ENCODE data around the gene WBP2.
"Not testable (repeated sequence)": the region's sequence is repeated elsewhere in the genome, so short reads cannot be mapped to it uniquely, and the experiment has no call there.

The WBP2 gene

GRCh38 chr17:75861927-75862317 is 6.8 kb upstream of the WBP2 start:
- H3K4me1 ChIP-seq (ENCODE audit: insufficient read depth, low read length): no peaks in the 10 kb centered on the region
- no peak overlapping the region for H3K27ac ChIP-seq (ENCODE audit: low read depth, low read length)
- no peaks in the 10 kb centered on the region for H3K27me3 ChIP-seq (ENCODE audit: insufficient read depth, low read length)
- no peaks in the 10 kb centered on the region for H3K9me3 ChIP-seq (ENCODE audit: insufficient read depth, low read depth, low read length)
- WGBS: 95% methylated on average over 9 of the region's 9 CpGs
- H3K4me3 ChIP-seq (ENCODE audit: low read length): no peak overlapping the region
- H3K9ac ChIP-seq (ENCODE audit: low read depth, low read length): no peak overlapping the region
- no peaks in the 10 kb centered on the region for H3K36me3 ChIP-seq (ENCODE audit: insufficient read depth, low read length)

- not testable (repeated sequence) for H3K9ac ChIP-seq (ENCODE audit: low read depth, low read length); H3K4me3 ChIP-seq (ENCODE audit: low read length); H3K4me1 ChIP-seq (ENCODE audit: insufficient read depth, low read length); H3K36me3 ChIP-seq (ENCODE audit: insufficient read depth, low read length); H3K27ac ChIP-seq (ENCODE audit: low read depth, low read length); H3K9me3 ChIP-seq (ENCODE audit: insufficient read depth, low read depth, low read length); H3K27me3 ChIP-seq (ENCODE audit: insufficient read depth, low read length)
- WGBS: 91% methylated on average over 10 of the region's 10 CpGs
Measured at GRCh38 chr17:75859358-75859757, 4.2 kb upstream of the WBP2 start.

GRCh38 chr17:75856062-75856756 is 1.1 kb upstream of the WBP2 start:
- Histone ChIP-seq H3K4me1 (ENCODE audit: insufficient read depth, low read length) (peaks cover 10% of the 10 kb centered on the region), H3K9ac (ENCODE audit: low read depth, low read length) (peak overlapping the region; percentile 87), H3K27ac (ENCODE audit: low read depth, low read length) (peak overlapping the region; percentile 97), H3K4me3 (ENCODE audit: low read length) (peak overlapping the region; percentile 90), H3K9me3 (ENCODE audit: insufficient read depth, low read depth, low read length) (no peaks in the 10 kb centered on the region), H3K27me3 (ENCODE audit: insufficient read depth, low read length) (no peaks in the 10 kb centered on the region), H3K36me3 (ENCODE audit: insufficient read depth, low read length) (peaks cover 5% of the 10 kb centered on the region)
- 4% methylated on average over 24 of the region's 24 CpGs for WGBS

GRCh38 chr17:75854881-75855309 is 240 bp downstream of the WBP2 start:
- H3K27ac ChIP-seq (ENCODE audit: low read depth, low read length): no peak overlapping the region
- WGBS: under 1% methylated on average over 19 of the region's 19 CpGs

GRCh38 chr17:75854101-75854748 is 910 bp downstream of the WBP2 start:
- WGBS: 43% methylated on average over 7 of the region's 7 CpGs
- Histone ChIP-seq H3K27ac (ENCODE audit: low read depth, low read length) (no peak overlapping the region), H3K4me3 (ENCODE audit: low read length) (peak overlapping the region; percentile 90), H3K4me1 (ENCODE audit: insufficient read depth, low read length) (peaks cover 10% of the 10 kb centered on the region), H3K9me3 (ENCODE audit: insufficient read depth, low read depth, low read length) (no peaks in the 10 kb centered on the region), H3K9ac (ENCODE audit: low read depth, low read length) (peak overlapping the region; percentile 45), H3K27me3 (ENCODE audit: insufficient read depth, low read length) (no peaks in the 10 kb centered on the region), H3K36me3 (ENCODE audit: insufficient read depth, low read length) (peaks cover 21% of the 10 kb centered on the region)

More at GRCh38 chr17:75854881-75855309, 240 bp downstream of the WBP2 start:
- peak overlapping the region; percentile 90 for H3K4me3 ChIP-seq (ENCODE audit: low read length)
- H3K9ac ChIP-seq (ENCODE audit: low read depth, low read length): peak overlapping the region; percentile 45
- no peaks in the 10 kb centered on the region for H3K27me3 ChIP-seq (ENCODE audit: insufficient read depth, low read length)
- no peaks in the 10 kb centered on the region for H3K9me3 ChIP-seq (ENCODE audit: insufficient read depth, low read depth, low read length)
- peaks cover 14% of the 10 kb centered on the region for H3K36me3 ChIP-seq (ENCODE audit: insufficient read depth, low read length)
- peaks cover 10% of the 10 kb centered on the region for H3K4me1 ChIP-seq (ENCODE audit: insufficient read depth, low read length)

GRCh38 chr17:75853433-75853832 is 1.7 kb downstream of the WBP2 start:
- no peak overlapping the region for H3K4me3 ChIP-seq (ENCODE audit: low read length)
- H3K27ac ChIP-seq (ENCODE audit: low read depth, low read length): no peak overlapping the region
- no peaks in the 10 kb centered on the region for H3K27me3 ChIP-seq (ENCODE audit: insufficient read depth, low read length)
- no peak overlapping the region for H3K9ac ChIP-seq (ENCODE audit: low read depth, low read length)
- H3K36me3 ChIP-seq (ENCODE audit: insufficient read depth, low read length): peaks cover 27% of the 10 kb centered on the region
- H3K9me3 ChIP-seq (ENCODE audit: insufficient read depth, low read depth, low read length): no peaks in the 10 kb centered on the region
- peaks cover 10% of the 10 kb centered on the region for H3K4me1 ChIP-seq (ENCODE audit: insufficient read depth, low read length)
- WGBS: 90% methylated on average over 6 of the region's 7 CpGs

GRCh38 chr17:75851693-75851991 is 3.5 kb downstream of the WBP2 start:
- H3K27me3 ChIP-seq (ENCODE audit: insufficient read depth, low read length); H3K4me3 ChIP-seq (ENCODE audit: low read length); H3K4me1 ChIP-seq (ENCODE audit: insufficient read depth, low read length); H3K9me3 ChIP-seq (ENCODE audit: insufficient read depth, low read depth, low read length); H3K27ac ChIP-seq (ENCODE audit: low read depth, low read length); H3K9ac ChIP-seq (ENCODE audit: low read depth, low read length): not testable (repeated sequence)
- 97% methylated on average over 15 of the region's 15 CpGs for WGBS
- H3K36me3 ChIP-seq (ENCODE audit: insufficient read depth, low read length): peaks cover 44% of the 10 kb centered on the region

- Histone ChIP-seq H3K4me3 (ENCODE audit: low read length) (no peak overlapping the region), H3K9ac (ENCODE audit: low read depth, low read length) (no peak overlapping the region), H3K9me3 (ENCODE audit: insufficient read depth, low read depth, low read length) (no peaks in the 10 kb centered on the region), H3K36me3 (ENCODE audit: insufficient read depth, low read length) (peaks cover 48% of the 10 kb centered on the region), H3K4me1 (ENCODE audit: insufficient read depth, low read length) (peaks cover 6% of the 10 kb centered on the region; the same call in 1 of the 2 replicates), H3K27me3 (ENCODE audit: insufficient read depth, low read length) (no peaks in the 10 kb centered on the region), H3K27ac (ENCODE audit: low read depth, low read length) (no peak overlapping the region)
- 97% methylated on average over 12 of the region's 12 CpGs for whole genome bisulfite sequencing
Measured at GRCh38 chr17:75850928-75851692, 4.0 kb downstream of the WBP2 start.

- Histone ChIP-seq H3K9me3 (ENCODE audit: insufficient read depth, low read depth, low read length) (no peaks in the 10 kb centered on the region), H3K4me3 (ENCODE audit: low read length) (no peak overlapping the region), H3K9ac (ENCODE audit: low read depth, low read length) (no peak overlapping the region), H3K36me3 (ENCODE audit: insufficient read depth, low read length) (peaks cover 48% of the 10 kb centered on the region), H3K27ac (ENCODE audit: low read depth, low read length) (no peak overlapping the region), H3K4me1 (ENCODE audit: insufficient read depth, low read length) (peaks cover 6% of the 10 kb centered on the region; the same call in 1 of the 2 replicates), H3K27me3 (ENCODE audit: insufficient read depth, low read length) (no peaks in the 10 kb centered on the region)
- 93% methylated on average over 9 of the region's 9 CpGs for WGBS
Measured at GRCh38 chr17:75849724-75850123, 5.4 kb downstream of the WBP2 start.

- Histone ChIP-seq H3K27ac (ENCODE audit: low read depth, low read length) (no peak overlapping the region), H3K27me3 (ENCODE audit: insufficient read depth, low read length) (no peaks in the 10 kb centered on the region), H3K4me1 (ENCODE audit: insufficient read depth, low read length) (peaks cover 3% of the 10 kb centered on the region; the same call in 1 of the 2 replicates), H3K36me3 (ENCODE audit: insufficient read depth, low read length) (peaks cover 48% of the 10 kb centered on the region), H3K4me3 (ENCODE audit: low read length) (no peak overlapping the region), H3K9ac (ENCODE audit: low read depth, low read length) (no peak overlapping the region), H3K9me3 (ENCODE audit: insufficient read depth, low read depth, low read length) (no peaks in the 10 kb centered on the region)
- WGBS: 96% methylated on average over 11 of the region's 11 CpGs
Measured at GRCh38 chr17:75849279-75849646, 5.9 kb downstream of the WBP2 start.

- peak overlapping the region; percentile 48; the same call in 1 of the 2 replicates for H3K27ac ChIP-seq (ENCODE audit: low read depth, low read length)
- no peak overlapping the region for H3K4me3 ChIP-seq (ENCODE audit: low read length)
- H3K9ac ChIP-seq (ENCODE audit: low read depth, low read length): no peak overlapping the region
- H3K4me1 ChIP-seq (ENCODE audit: insufficient read depth, low read length): no peaks in the 10 kb centered on the region
- no peaks in the 10 kb centered on the region for H3K9me3 ChIP-seq (ENCODE audit: insufficient read depth, low read depth, low read length)
- 61% methylated on average over 16 of the region's 16 CpGs for WGBS
- H3K27me3 ChIP-seq (ENCODE audit: insufficient read depth, low read length): no peaks in the 10 kb centered on the region
- H3K36me3 ChIP-seq (ENCODE audit: insufficient read depth, low read length): peaks cover 48% of the 10 kb centered on the region
Measured at GRCh38 chr17:75848523-75849278, 6.4 kb downstream of the WBP2 start.
